GM10847 (cell line): ENCODE data around the gene UBB.

Experiments
- POLR2A ChIP-seq: IDR thresholded peaks from 2 replicates; pipeline ENCODE4 v1.6.1; 2011; ENCODE audit not compliant: insufficient read length; ENCODE audit errors: extremely low read depth

Gene UBB

DNA sequence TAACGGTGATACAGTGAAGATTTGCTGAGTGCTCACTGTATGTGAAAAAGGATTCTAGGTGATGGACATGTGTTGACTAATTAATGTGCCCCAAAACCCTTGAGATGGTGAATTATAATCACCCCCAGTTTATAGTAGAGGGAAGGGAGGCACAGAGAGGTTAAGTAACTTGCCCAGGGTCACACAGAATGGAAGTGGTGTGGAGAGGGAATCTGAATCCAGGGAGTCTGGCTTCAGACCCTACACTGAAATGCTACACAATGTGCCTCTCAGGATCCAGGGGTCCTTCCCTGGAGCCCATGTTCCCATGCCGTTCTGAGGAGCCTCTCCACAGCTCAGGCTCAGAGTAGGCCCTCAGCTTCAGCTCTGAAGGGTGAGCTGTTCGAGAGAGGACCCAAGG is 46.1 kb downstream of the UBB start:
- no peak for TF ChIP-seq POLR2A

DNA sequence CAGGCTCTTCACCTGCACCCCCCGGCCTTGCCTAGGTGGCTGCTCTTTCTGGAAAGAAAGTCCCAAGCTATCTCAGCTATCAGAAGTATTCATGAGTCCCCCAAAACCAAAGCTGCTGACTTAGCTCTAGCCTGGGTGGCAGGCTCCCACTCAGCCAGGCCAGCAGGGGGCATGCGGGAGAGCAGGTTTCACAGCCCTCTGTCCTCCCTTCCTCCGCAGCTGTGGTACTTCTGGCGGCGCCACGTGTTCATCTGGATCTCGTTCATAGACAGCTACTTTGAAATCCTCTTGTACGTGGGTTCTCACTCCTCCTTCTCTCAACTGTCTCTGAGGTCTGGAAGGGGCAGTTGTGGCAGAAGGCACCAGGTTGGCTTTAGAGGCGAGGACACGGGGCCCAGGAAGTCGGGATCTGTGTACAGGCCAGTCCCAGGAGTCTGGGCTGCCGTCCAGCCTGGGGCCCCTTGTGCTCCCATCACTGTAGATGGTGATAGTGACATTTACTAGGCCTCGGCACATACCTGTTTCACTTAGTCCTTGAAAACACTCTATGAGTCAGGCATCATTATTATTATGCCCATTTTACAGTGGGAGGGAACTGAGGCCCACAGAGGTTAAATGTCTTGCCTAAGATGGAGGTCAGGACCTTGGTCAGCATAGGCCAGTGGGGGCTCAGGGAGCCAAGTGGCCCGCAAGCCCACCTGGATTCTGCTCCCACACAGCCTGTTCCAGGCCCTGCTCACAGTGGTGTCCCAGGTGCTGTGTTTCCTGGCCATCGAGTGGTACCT is 47.4 kb downstream of the UBB start:
- no peak for TF ChIP-seq POLR2A

DNA sequence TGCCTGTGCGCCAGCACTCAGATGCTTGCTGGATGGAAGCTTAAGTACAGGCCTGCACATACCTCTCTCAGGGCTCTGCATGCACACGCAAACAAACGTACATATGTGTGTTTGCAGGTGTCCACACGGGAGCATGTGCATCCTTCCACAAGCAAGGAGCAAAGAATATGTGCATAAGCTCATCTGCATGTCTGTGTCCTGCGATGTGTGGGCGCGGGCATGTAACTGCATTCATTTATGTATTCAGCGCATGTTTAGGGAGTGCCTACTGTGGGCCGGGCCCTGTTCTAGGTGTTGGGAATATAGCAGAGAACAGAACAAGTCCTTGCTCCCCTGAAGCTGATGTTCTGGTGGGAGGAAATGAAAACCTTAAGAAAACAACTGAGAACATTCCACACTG is 48.2 kb downstream of the UBB start:
- TF ChIP-seq POLR2A = no peak

DNA sequence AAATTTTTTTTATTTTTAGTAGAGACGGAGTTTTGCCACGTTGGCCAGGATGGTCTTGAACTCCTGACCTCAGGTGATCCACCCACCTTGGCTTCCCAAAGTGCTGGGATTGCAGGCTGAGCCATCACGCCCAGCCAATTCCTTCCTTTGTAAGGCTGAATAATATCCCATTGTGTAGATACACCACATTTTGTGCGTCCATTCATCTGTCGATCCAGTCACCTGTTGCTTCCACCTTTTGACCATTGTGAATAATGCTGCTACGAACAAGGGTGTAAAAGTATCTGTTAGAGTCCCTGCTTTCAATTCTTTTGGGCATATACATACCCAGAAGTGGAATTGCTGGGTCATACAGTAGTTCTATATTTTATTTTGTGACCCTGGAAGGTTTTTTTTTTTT is 49.8 kb downstream of the UBB start:
- no peak for TF ChIP-seq POLR2A

DNA sequence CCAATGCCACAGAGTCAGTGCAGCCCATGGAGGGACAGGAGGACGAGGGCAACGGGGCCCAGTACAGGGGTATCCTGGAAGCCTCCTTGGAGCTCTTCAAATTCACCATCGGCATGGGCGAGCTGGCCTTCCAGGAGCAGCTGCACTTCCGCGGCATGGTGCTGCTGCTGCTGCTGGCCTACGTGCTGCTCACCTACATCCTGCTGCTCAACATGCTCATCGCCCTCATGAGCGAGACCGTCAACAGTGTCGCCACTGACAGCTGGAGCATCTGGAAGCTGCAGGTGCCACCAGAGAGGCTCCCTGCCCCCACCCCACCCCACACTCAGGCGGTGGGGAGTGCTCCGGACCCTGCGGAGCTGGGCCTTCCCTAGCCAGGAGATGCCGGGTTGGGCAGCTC is 51.1 kb downstream of the UBB start:
- no peak for TF ChIP-seq POLR2A
